Measurements from ENCODE around the gene CAPZA3.
"Not testable (repeated sequence)": the region's sequence is repeated elsewhere in the genome, so short reads cannot be mapped to it uniquely, and the experiment has no call there.

CAPZA3 gene, protein sequence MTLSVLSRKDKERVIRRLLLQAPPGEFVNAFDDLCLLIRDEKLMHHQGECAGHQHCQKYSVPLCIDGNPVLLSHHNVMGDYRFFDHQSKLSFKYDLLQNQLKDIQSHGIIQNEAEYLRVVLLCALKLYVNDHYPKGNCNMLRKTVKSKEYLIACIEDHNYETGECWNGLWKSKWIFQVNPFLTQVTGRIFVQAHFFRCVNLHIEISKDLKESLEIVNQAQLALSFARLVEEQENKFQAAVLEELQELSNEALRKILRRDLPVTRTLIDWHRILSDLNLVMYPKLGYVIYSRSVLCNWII

DNA sequence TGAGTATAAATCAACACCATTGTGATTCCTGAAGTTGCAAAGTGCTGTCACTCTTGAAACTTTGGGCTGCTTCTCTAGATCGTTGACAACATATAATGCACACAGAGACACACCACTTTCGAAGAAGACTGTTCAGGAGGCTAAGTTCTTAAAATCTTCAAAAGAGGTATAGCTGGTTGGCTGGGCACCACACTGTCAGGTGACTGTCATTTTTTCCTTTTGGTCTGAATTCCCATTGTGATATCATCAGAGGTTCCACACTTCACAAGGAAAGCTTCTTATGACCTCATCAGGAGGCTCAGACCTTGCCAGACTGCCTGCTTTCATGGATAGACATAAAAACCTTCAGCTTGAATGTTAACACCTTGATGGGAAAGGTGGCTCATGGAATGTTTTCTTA lies at the start of gene CAPZA3, which contains the start of gene PLCZ1:
Gene CAPZA3, plus strand, starts transcription at position 301 of the 400 bp plus-strand sequence. CDS start 150 bp downstream, outside the sequence.
Gene PLCZ1, minus strand, starts transcription at position 194 of the 400 bp plus-strand sequence. CDS start 641 bp downstream, outside the sequence.
- no peak for DNase-seq (ENCODE audit: low read depth in 2 of 2)

DNA sequence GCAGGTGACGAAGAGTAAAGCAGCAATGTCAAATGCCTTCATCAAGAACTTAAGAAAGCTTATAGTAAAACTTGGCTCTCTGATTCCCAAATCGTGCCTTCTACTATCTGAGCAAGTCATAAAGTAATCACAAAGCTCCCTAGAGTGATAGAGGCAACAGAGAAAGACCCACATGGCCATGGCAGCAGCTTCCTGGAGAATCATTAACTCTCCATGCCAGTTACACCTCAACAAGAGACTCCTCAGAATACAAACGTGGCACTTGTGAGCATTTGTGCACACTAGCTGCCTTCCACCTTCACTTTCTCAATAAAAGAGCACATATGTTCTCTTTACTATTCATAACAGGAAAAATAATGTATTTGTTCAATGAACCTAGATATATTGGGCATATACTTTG lies 48.1 kb upstream of the CAPZA3 start:
- no peak for DNase-seq (ENCODE audit: low read depth in 2 of 2)

- DNase-seq (ENCODE audit: low read depth in 2 of 2): peak in 1 of 2 experiments; percentile 29
Measured at GRCh38 chr12:18690653-18691052, 47.3 kb upstream of the CAPZA3 start.

DNA sequence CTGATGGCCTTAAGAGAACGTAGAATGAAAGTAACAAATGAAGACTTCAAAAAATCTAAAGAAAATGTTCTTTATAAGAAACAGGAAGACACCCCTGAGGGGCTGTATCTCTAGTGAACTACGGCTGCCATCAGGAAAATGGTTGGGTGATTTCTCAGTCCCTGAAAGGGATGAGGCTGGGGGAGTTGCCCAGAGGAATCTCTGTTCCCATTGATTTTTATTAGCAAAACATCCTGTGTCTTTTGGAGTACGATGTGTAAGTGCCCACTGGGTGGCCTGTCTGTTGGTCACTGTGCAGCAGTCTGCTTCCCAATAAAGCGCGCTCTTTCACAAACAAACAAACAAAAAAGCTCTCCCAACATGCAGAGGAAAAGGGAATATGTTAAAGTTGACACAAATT lies 43.9 kb upstream of the CAPZA3 start:
- DNase-seq (ENCODE audit: low read depth in 2 of 2): not testable (repeated sequence)

GRCh38 chr12:18696971-18697602 lies 40.8 kb upstream of the CAPZA3 start:
- DNase-seq (ENCODE audit: low read depth in 2 of 2): peak in 1 of 2 experiments; percentile 34

- peak; percentile 40 to 49 for DNase-seq (ENCODE audit: low read depth in 2 of 2)
Measured at GRCh38 chr12:18700271-18700670, 37.6 kb upstream of the CAPZA3 start.

GRCh38 chr12:18703321-18703720 lies 34.6 kb upstream of the CAPZA3 start:
- no peak for DNase-seq (ENCODE audit: low read depth in 2 of 2)

DNA sequence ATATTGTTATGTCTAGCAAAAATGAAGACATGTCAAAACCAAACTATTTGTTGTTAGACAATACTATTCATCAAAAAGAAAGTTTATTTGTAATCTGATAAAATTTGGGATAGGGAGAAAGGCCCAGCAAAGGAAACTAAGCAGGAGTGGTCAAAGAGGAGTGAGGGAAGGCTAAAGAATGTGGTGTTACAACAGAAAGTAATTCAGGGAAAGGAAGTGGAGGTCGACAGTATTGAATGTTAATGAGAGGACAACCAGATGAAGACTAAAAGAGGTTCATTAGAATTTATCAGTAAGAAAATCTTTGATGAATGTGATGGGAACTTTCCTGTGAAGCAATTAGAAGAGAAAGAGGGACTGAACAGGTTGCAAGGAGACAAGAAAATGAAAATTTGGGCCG lies 34.0 kb upstream of the CAPZA3 start:
- DNase-seq (ENCODE audit: low read depth in 2 of 2): no peak

DNA sequence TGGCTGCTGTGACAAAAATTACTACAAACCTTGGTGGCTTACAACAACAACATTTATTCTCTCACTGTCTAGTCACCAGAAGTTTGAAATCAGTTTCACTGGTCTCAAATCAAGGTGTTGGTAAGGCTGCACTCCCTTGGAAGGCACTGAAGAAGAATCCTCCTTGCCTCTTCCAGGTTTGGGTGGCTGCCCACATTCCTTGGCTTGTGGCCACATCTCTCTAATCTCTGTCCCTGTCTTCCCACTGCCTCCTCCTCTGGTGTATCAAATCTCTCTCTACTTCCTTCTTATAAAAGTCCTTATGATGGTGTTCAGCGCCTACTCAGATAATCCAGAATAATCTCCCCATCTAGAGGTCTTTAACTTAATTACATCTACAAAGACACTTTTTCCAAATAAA lies 31.1 kb upstream of the CAPZA3 start:
- no peak for DNase-seq (ENCODE audit: low read depth in 2 of 2)

DNA sequence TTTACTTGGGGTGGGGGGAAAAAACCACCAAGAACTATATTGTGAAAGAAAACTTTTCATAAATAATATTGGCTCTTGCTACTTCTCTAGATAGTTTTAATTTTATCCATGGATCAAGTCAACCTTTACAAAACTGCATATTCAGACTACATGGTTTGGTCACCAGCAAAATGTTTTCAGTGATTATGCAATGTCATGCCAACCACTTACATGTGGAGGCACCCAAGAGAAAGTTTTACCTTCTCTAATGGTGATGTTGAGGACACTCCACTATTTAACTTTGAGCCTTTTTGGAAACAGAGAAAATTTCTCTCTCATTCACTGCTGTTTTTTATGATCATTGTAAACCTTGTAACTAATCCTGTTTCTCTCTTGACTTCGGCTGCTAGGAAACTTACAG lies 21.7 kb upstream of the CAPZA3 start:
- no peak for DNase-seq (ENCODE audit: low read depth in 2 of 2)

GRCh38 chr12:18718462-18718861 lies 19.5 kb upstream of the CAPZA3 start:
- no peak for DNase-seq (ENCODE audit: low read depth in 2 of 2)

GRCh38 chr12:18719922-18720510 lies 17.9 kb upstream of the CAPZA3 start:
- peak; percentile 27 to 29 for DNase-seq (ENCODE audit: low read depth in 2 of 2)

DNA sequence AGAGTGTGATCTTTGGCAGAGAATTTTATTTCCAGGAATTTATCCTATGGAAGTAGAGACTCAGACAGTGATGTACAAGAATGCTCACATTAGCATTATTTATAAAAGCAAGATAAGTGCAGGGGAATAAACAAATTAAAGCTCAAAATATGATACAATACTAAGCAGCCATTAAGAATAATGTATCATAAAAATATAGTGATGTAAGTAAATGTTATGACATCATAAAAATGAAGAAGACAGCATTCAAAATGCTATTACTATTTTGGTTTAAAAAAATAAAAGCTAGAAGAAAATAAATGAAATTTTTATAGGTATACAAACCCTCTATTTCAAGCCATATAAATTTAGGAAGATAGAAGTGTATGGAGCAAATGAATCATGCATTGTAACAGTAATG lies 17.2 kb upstream of the CAPZA3 start:
- no peak for DNase-seq (ENCODE audit: low read depth in 2 of 2)

- no peak for DNase-seq (ENCODE audit: low read depth in 2 of 2)
Measured at GRCh38 chr12:18721452-18721851, 16.5 kb upstream of the CAPZA3 start.

- DNase-seq (ENCODE audit: low read depth in 2 of 2): peak; percentile 61 to 62
Measured at GRCh38 chr12:18723752-18724151, 14.2 kb upstream of the CAPZA3 start.

GRCh38 chr12:18731156-18731555 lies 6.8 kb upstream of the CAPZA3 start:
- no peak for DNase-seq (ENCODE audit: low read depth in 2 of 2)

GRCh38 chr12:18747895-18748294 lies 10.0 kb downstream of the CAPZA3 start:
- DNase-seq (ENCODE audit: low read depth in 2 of 2): peak; percentile 94 to 96

DNA sequence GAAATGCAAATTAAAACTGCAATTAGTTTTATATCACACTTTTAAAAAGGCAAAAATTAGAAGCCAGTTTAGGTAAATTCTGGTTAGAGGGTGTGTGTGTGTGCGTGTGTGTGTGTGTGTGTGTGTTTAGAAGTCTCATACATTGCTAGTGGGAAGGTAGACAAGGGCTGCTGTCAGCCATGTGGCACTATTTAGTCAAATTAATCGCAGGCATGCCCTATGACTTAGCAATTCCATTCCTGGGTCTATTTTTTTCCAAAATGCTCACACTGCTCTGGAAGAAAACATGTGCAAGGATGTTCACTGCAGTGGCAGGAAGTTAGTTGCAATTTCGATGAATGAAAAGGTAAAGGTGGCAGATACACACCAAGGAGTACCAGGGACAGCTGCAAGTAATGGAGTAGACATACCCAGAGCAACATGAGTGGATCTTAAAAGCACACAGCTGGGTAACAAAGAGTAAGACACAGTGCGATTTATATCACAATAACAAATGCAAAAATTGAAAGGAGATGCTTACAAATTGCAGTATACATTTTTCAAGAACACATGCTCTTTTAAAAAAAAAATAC lies 11.6 kb downstream of the CAPZA3 start:
- DNase-seq (ENCODE audit: low read depth in 2 of 2): peak; percentile 65 to 66

DNA sequence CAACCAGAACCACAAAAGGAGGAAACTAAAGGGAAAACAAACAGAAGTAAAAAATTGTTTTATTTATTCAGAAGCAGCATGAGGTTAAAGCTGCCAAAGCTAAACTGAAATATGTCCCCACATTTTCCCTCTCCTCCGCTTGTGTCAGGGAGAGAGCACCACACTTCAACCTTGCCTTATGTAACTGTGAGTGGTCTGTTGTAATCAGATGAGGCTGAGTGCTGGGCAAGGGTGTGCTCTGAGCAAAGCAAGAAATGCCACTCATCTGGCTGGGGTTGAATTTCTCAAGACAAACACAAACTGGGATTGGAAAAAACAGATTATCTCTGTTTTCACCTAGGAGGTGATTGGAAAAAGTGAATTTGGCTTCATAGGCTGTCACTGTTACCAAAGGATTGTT lies 12.2 kb downstream of the CAPZA3 start:
- no peak for DNase-seq (ENCODE audit: low read depth in 2 of 2)

GRCh38 chr12:18751866-18752265 lies 13.9 kb downstream of the CAPZA3 start:
- no peak for DNase-seq (ENCODE audit: low read depth in 2 of 2)

- DNase-seq (ENCODE audit: low read depth in 2 of 2): peak; percentile 95 to 96
Measured at GRCh38 chr12:18752280-18752920, 14.5 kb downstream of the CAPZA3 start.

DNA sequence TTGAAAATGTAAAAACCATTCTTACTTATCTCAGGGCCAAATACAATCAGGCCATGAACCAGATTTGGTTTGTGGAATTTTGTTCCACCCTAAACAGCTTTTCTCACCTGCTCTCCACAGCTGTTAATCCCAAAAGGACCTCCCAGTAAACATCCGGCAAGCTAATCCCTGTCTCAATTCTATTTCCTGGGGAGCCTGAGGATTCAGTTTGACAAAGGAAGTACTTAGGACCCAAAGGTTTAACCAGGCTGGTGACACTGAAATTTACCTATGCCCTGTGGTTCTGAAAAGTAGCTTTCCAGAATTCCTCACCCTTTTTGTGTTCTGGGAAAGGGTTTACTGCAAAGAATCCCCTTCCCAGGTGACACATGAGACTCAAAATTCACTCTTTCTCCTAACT lies 15.0 kb downstream of the CAPZA3 start:
- DNase-seq (ENCODE audit: low read depth in 2 of 2): no peak
